Sigmoid colon (tissue), 3 donors: Measurements from ENCODE around the gene FICD.

Experiments
- CTCF ChIP-seq, 4 experiments: fragments of 450-650 bp in 3 of 4; fragments of 200-600 bp in 1 of 4; IDR thresholded peaks; one replicate each; pipeline ENCODE4 v1.5.1; 2016 to 2019; ENCODE audit warnings: antibody characterized with exemption in 4 of 4, mild to moderate bottlenecking in 3 of 4, moderate library complexity in 2 of 4
- POLR2A ChIP-seq, 2 donors: fragments of 450-650 bp; IDR thresholded peaks; one replicate each; pipeline ENCODE4 v1.6.1; 2016; ENCODE audit warnings: antibody characterized with exemption in 2 of 2, mild to moderate bottlenecking in 2 of 2, moderate library complexity in 2 of 2

- TF ChIP-seq CTCF (IDR thresholded peaks at IDR 0.05) (no peak), POLR2A (IDR thresholded peaks at IDR 0.05) (no peak)
These were observed 30.2 kb upstream of the FICD start for GRCh38 chr12:108484845-108485244.
